ENCODE measurements around the gene SASH3. TPM values are rescaled to one million over a fixed set of nuclear protein-coding genes. Genes with fewer than 3 reads are reported as not detected.

The SASH3 gene
- total RNA-seq, 2 donors from 2014 or later, result 114 to 116 TPM

DNA sequence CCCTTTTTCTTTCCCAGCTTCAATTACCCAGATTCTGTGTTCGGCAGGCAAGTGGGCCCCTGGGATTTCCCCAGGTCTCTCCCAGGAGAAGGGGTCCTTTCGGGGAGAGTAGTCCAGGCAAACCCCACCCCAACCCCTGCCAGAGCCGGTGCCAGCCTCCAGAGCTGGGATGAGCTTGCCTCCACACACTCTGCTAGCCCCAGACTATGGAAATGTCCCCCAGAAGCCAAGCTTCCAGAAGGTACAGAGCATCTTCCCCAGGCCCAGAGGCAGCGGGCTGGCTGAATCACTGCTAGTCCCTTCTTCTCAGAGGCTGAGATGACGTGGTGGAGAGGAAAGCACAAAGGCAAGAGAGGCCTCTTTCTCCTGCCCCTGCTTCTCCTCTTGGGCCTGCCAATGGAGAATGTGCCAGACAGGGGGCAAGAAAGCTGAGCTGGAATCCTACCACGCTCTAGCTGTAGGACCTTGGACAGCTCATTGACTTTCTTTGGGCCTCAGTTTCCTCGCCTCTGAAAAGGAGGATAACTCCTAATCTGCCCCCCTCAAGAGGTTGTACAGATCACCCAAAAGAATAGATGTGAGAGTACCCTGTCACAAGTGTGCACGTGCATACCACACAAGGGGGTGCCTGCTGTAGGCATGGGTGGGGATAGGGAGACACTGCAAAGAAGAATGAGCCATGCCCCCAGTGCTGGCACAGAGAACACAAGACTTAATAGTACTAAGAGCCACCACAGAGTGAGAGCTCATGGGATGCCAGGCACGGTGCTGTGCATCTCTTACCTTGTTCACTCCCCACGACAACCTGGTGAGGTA is 2.1 kb downstream of the SASH3 start:
- ATAC-seq (peak; percentile 5), DNase-seq (no peak)
- peaks cover 46% of the 10 kb centered on the region for H3K4me1 Mint-ChIP-seq
- no peaks in the 10 kb centered on the region for H3K27me3 Mint-ChIP-seq
- H3K36me3 Mint-ChIP-seq (ENCODE audit: low read depth), result peaks cover 8% of the 10 kb centered on the region
- H3K27ac Mint-ChIP-seq, result peak overlapping the region; percentile 98
- H3K9me3 ChIP-seq (ENCODE audit: control insufficient read depth, low read length, poor library complexity, severe bottlenecking), result no peaks in the 10 kb centered on the region
- peak overlapping the region; percentile 98 for H3K4me3 Mint-ChIP-seq

DNA sequence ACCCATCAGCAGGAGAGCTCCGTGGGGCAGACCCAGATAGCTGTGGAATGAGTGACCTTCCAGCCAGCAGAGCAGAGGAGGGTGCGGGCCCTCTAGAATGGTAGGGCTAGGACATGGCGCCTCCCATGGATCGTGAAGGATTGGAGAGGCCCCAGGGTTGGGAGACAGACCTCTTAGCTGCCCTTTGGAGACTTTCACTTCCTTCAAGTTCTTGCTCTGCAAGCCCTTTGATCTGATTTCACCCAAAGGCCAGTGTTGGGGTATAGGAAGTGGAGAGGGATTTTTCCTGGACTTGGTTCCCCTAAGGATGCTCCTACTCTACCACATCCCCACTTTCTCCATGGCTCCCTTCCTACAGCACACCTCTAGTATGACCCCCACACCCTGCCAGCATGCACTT is 3.0 kb downstream of the SASH3 start:
- Mint-ChIP-seq H3K4me1 (peaks cover 43% of the 10 kb centered on the region), H3K4me3 (peak overlapping the region; percentile 98), H3K27ac (peak overlapping the region; percentile 88), H3K27me3 (no peaks in the 10 kb centered on the region), H3K36me3 (ENCODE audit: low read depth) (peaks cover 8% of the 10 kb centered on the region)
- ATAC-seq, result no peak
- H3K9me3 ChIP-seq (ENCODE audit: control insufficient read depth, low read length, poor library complexity, severe bottlenecking), result no peaks in the 10 kb centered on the region
- DNase-seq, result no peak

DNA sequence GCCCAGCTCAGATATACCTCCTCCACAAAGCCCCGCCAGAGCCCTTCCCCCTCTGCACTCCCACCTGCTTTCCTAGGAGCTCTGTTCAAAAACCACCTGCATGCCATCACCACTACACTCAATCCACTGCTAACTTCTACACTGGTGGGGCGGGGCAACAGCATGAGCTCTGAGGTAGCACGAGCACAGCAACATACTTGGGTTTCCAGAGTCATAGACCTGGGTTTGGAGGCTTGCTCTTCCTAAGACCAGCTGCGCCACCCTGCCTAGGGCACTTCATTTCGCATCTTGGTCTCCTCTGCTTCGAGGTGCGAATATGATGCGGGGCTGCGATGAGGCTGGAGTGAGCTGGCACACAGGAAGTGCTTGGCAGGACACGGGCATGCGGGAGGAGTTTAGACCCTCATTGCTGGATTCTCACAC is 3.6 kb downstream of the SASH3 start:
- ATAC-seq, result no peak
- H3K27ac Mint-ChIP-seq, result peak overlapping the region; percentile 88
- H3K36me3 Mint-ChIP-seq (ENCODE audit: low read depth), result peaks cover 8% of the 10 kb centered on the region
- no peaks in the 10 kb centered on the region for H3K27me3 Mint-ChIP-seq
- H3K9me3 ChIP-seq (ENCODE audit: control insufficient read depth, low read length, poor library complexity, severe bottlenecking), result no peaks in the 10 kb centered on the region
- peaks cover 42% of the 10 kb centered on the region for H3K4me1 Mint-ChIP-seq
- no peak for DNase-seq
- H3K4me3 Mint-ChIP-seq, result peak overlapping the region; percentile 98

DNA sequence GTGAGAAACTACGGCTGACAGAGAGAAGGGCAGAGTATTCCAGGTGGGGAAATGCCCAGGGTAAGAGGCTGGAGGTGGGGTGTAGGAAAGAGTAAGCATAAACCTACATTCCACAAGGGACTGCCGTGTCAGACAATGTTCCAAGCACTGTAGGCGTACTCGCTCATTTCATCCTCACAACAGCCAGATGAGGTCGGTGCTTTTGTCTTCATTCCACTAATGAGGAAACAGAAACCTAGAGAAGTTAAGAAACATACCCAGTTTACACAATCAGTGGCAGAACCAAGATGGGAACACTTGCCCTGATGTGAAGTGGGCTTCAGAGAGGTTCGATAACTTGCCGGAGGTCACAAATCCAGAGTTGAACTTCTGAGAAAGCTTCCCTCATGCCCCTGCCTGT is 4.6 kb downstream of the SASH3 start:
- no peaks in the 10 kb centered on the region for H3K27me3 Mint-ChIP-seq
- H3K27ac Mint-ChIP-seq, result peak overlapping the region; percentile 88
- peak overlapping the region; percentile 98 for H3K4me3 Mint-ChIP-seq
- DNase-seq (no peak), ATAC-seq (no peak)
- peaks cover 33% of the 10 kb centered on the region for H3K4me1 Mint-ChIP-seq
- no peaks in the 10 kb centered on the region for H3K9me3 ChIP-seq (ENCODE audit: control insufficient read depth, low read length, poor library complexity, severe bottlenecking)
- peaks cover 6% of the 10 kb centered on the region for H3K36me3 Mint-ChIP-seq (ENCODE audit: low read depth)

DNA sequence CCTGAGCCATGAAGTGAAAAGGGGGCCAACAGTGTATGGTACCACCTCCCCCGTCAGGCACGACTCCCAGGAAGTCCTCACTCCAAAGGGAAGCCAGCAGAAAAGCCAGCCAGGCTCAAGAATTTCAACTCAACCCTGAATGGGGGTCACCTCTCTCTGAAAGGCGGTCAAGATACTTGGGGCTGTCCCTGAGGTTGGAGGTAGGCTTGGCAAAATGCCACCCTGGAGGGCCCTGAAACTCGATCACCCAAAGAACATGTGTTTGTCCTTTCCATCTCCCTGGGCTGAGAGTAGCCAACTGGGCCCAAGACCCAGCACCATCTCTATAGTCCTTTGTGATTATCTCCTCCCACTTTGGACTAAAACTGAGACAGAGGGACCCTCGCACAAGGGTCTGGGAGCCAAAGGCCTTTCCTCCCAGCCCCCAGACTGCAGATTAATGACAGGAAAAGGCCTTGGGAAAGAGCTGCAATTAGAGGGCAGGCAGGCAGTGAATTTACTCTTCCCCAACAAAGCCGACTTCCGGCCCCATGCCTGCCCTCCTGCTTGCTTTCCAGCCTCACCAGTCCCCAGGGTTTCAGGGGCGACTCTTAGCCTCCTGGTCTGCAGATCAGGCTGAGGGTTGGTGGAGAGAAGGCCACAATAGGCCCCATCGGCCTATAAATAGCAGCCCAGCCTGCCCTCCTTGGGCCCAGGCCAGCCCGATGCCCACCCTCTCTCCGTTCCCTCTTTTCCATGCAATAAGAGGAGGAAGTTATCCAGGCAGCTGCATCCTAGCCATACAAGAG is 5.6 kb downstream of the SASH3 start:
- ATAC-seq (no peak), DNase-seq (no peak)
- H3K36me3 Mint-ChIP-seq (ENCODE audit: low read depth), result peaks cover 5% of the 10 kb centered on the region
- H3K4me3 Mint-ChIP-seq, result peak overlapping the region; percentile 81
- peak overlapping the region; percentile 93 for H3K27ac Mint-ChIP-seq
- no peaks in the 10 kb centered on the region for H3K9me3 ChIP-seq (ENCODE audit: control insufficient read depth, low read length, poor library complexity, severe bottlenecking)
- H3K27me3 Mint-ChIP-seq, result no peaks in the 10 kb centered on the region
- H3K4me1 Mint-ChIP-seq, result peaks cover 31% of the 10 kb centered on the region

DNA sequence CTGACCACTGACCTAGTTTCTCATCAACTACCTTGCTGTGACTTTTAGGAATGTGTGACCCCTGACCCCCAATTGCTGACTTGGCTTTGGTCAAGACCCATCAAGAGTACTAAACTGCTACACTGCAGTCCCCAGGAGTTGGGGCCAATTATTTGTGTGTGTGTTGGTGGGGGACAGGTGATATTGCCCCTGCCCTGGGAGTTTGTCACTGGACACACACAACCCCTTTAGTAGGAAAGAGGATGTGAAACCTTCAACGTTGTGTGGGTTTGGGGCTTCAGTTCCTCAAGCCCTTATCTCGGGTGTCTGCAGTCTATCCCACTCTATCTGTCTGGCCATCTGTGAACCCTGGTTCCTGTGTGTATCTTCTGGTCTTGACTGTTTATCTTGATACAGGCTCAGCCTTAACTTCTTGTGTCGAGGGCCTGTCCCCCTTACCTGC is 6.5 kb downstream of the SASH3 start:
- ATAC-seq (peak; percentile 19), DNase-seq (no peak)
- H3K9me3 ChIP-seq (ENCODE audit: control insufficient read depth, low read length, poor library complexity, severe bottlenecking), result no peaks in the 10 kb centered on the region
- Mint-ChIP-seq H3K27me3 (no peaks in the 10 kb centered on the region), H3K4me1 (peaks cover 31% of the 10 kb centered on the region), H3K36me3 (ENCODE audit: low read depth) (peaks cover 5% of the 10 kb centered on the region), H3K4me3 (peak overlapping the region; percentile 81), H3K27ac (peak overlapping the region; percentile 93)

DNA sequence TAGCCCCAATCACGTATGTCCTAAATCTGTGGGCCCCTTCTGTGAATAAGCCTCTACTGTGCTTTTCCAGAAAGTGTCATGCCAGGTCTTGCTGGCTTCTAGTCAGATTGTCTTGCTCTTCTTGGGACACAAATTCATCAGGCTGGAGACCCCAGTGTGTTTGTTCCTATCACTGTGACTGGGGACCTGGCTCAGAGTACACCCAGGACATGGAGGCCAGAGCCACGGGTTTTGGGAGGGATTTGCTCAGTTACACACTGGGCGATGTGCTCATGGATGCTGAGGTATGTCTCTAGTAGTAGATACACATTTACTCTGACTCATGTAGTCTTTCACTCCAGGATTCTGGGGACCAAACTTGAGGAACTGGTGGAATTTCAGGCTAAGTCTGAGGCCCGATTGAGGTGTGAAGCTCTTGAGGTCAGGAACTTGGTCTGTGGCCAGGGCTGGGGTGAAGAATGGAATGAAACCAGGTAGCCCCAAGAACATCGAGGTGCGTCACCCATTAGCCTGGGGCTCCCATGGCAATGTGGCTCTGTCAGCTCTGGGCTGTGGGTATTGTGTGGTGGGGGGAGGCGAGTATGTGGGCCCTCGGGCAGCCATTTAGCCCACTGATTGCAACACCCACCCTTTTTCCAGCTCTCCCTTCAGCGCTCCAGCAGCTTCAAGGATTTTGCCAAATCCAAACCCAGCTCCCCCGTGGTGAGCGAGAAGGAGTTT is 7.7 kb downstream of the SASH3 start:
- ATAC-seq (no peak), DNase-seq (no peak)
- no peaks in the 10 kb centered on the region for H3K27me3 Mint-ChIP-seq
- peaks cover 5% of the 10 kb centered on the region for H3K36me3 Mint-ChIP-seq (ENCODE audit: low read depth)
- peak overlapping the region; percentile 52 for H3K4me3 Mint-ChIP-seq
- H3K4me1 Mint-ChIP-seq, result peaks cover 28% of the 10 kb centered on the region
- peak overlapping the region; percentile 54 for H3K27ac Mint-ChIP-seq
- no peaks in the 10 kb centered on the region for H3K9me3 ChIP-seq (ENCODE audit: control insufficient read depth, low read length, poor library complexity, severe bottlenecking)

DNA sequence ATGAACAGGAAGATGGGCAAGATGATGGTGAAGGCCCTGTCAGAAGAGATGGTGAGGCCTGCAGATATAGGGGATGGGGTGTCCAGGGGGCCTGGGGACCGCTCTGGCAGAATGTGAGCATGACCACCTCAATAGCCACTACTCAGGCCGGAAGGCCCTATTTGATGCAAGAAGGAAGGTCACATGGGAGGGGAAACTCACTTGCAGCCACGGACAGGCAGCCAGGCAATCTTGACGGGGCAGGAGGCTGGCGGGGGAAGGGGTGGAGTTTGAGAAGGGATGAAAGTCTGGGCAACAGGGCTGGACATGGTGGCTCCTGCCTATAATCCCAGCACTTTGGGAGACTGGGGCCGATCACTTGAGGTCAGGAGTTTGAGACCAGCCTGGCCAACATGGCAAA is 8.8 kb downstream of the SASH3 start:
- DNase-seq (no peak), ATAC-seq (no peak)
- no peaks in the 10 kb centered on the region for H3K9me3 ChIP-seq (ENCODE audit: control insufficient read depth, low read length, poor library complexity, severe bottlenecking)
- H3K27me3 Mint-ChIP-seq, result no peaks in the 10 kb centered on the region
- H3K36me3 Mint-ChIP-seq (ENCODE audit: low read depth), result peaks cover under 1% of the 10 kb centered on the region
- H3K27ac Mint-ChIP-seq, result peak overlapping the region; percentile 92
- H3K4me3 Mint-ChIP-seq, result no peak overlapping the region
- H3K4me1 Mint-ChIP-seq, result peaks cover 20% of the 10 kb centered on the region

DNA sequence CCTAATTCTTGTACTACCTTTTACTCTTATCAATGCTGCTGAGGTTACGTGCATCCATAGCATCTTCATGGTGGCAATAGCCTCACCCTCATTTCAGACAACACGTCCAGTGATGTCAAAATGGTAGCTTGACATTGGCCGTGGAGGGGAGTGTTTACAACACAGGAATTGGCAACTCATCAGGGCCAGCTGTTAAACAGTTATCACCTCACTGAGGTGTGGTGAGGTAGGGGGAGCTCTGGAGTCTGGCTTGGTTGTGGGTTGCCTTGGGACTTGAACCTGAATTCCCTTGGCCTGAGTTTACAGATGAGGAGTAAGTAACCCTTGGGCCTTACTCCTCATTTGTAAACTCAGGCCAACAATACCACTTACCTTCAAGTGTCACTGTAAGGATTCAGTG is 10.4 kb downstream of the SASH3 start:
- H3K36me3 Mint-ChIP-seq (ENCODE audit: low read depth), result no peaks in the 10 kb centered on the region
- H3K9me3 ChIP-seq (ENCODE audit: control insufficient read depth, low read length, poor library complexity, severe bottlenecking), result no peaks in the 10 kb centered on the region
- H3K4me1 Mint-ChIP-seq, result peaks cover 13% of the 10 kb centered on the region
- no peak overlapping the region for H3K27ac Mint-ChIP-seq
- H3K27me3 Mint-ChIP-seq, result no peaks in the 10 kb centered on the region
- H3K4me3 Mint-ChIP-seq, result no peak overlapping the region
- ATAC-seq (no peak), DNase-seq (no peak)

DNA sequence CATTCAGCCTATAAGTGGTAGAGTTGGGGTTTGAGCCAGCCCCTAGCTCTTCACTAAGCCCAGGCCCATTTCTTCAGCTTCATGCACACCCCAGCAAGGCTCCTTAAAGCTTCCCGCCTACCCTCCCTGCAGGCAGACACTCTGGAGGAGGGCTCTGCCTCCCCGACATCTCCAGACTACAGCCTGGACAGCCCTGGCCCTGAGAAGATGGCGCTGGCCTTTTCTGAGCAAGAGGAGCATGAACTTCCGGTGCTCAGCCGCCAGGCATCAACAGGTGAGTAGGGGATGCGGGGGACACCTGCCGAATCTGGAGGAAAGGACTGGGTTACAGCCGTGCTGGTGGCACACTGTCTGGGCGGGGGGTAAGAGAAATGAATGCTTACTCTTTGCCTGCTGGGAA is 11.1 kb downstream of the SASH3 start:
- no peaks in the 10 kb centered on the region for H3K9me3 ChIP-seq (ENCODE audit: control insufficient read depth, low read length, poor library complexity, severe bottlenecking)
- Mint-ChIP-seq H3K36me3 (ENCODE audit: low read depth) (no peaks in the 10 kb centered on the region), H3K27ac (peak overlapping the region; percentile 29), H3K27me3 (no peaks in the 10 kb centered on the region), H3K4me1 (peaks cover 7% of the 10 kb centered on the region), H3K4me3 (no peak overlapping the region)
- no peak for DNase-seq
- ATAC-seq, result no peak

DNA sequence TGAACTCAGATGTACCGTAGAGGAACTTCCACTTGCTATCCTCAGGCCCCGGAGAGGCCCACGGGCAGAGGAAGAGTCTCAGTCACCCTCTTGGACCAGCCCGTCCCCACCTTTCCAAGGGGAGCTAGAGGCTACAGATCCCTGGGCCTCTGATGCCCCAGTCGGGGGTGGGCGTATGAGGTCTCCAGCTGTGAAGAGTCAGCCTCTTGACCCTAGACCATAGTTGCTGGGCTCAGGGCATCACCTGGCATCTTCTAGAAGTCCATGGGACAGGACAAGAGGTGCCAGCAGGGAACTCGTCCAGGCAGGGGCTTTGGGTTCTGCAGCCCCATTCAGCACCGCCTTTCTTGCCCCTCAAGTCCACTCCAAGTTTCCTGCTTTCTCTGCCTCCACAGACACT is 11.6 kb downstream of the SASH3 start:
- ATAC-seq (no peak), DNase-seq (no peak)
- Mint-ChIP-seq H3K27me3 (no peaks in the 10 kb centered on the region), H3K4me3 (no peak overlapping the region), H3K4me1 (peaks cover 5% of the 10 kb centered on the region), H3K27ac (peak overlapping the region; percentile 29), H3K36me3 (ENCODE audit: low read depth) (no peaks in the 10 kb centered on the region)
- no peaks in the 10 kb centered on the region for H3K9me3 ChIP-seq (ENCODE audit: control insufficient read depth, low read length, poor library complexity, severe bottlenecking)

DNA sequence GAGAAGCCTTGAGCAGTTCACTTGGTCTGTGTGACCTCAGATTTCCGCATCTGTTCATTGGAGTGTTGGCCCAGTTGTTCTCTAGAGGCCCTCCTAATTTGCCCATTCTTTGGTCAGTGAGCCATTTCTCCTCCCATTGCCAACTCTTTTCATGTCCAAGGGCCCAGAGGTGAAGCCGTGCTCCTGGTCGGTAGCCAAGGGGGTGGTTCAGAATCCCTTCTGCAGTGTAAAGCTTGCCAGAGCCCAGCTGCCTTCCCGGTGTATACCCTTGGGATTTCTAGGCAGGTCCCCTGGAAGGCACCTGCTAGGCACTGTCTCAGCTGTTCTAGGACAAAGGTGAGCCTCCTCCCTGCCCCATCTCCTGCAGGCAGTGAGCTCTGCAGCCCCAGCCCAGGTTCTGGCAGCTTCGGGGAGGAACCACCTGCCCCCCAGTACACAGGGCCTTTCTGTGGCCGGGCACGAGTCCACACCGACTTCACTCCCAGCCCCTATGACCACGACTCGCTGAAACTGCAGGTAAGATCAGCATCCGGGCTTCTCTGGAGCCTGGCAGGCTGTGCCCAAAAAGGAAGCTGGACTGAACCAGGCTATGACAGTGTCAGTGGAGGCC is 12.3 kb downstream of the SASH3 start:
- H3K27me3 Mint-ChIP-seq, result no peaks in the 10 kb centered on the region

More for the DNA sequence above, 12.3 kb downstream of the SASH3 start:
- ATAC-seq (no peak), DNase-seq (no peak)
- Mint-ChIP-seq H3K4me1 (peaks cover 2% of the 10 kb centered on the region), H3K4me3 (no peak overlapping the region), H3K36me3 (ENCODE audit: low read depth) (no peaks in the 10 kb centered on the region), H3K27ac (peak overlapping the region; percentile 29)
- H3K9me3 ChIP-seq (ENCODE audit: control insufficient read depth, low read length, poor library complexity, severe bottlenecking), result no peaks in the 10 kb centered on the region

Data from T-helper 17 cell (primary cell).